Right renal cortex interstitium (tissue), 3 donors: ENCODE measurements around the gene DNM2. TPM values are rescaled to one million over a fixed set of nuclear protein-coding genes. Genes with fewer than 3 reads are reported as not detected.

Experiments used
- DNase-seq, 3 donors: peaks; one replicate each; pipeline ENCODE4 v3.0.0-alpha.2; 2013; ENCODE audit warnings: low read depth in 3 of 3, low spot score in 2 of 3
- polyA plus RNA-seq, 3 donors: library from polyadenylated mRNA; unstranded; fragments of 120-200 nt; gene quantifications; one replicate each; pipeline ENCODE4 v1.2.1, GENCODE V29; 2013; ENCODE audit not compliant: insufficient read length in 3 of 3

The DNM2 gene
- polyA plus RNA-seq, 3 donors = 119 to 129 (median 126) TPM

DNA sequence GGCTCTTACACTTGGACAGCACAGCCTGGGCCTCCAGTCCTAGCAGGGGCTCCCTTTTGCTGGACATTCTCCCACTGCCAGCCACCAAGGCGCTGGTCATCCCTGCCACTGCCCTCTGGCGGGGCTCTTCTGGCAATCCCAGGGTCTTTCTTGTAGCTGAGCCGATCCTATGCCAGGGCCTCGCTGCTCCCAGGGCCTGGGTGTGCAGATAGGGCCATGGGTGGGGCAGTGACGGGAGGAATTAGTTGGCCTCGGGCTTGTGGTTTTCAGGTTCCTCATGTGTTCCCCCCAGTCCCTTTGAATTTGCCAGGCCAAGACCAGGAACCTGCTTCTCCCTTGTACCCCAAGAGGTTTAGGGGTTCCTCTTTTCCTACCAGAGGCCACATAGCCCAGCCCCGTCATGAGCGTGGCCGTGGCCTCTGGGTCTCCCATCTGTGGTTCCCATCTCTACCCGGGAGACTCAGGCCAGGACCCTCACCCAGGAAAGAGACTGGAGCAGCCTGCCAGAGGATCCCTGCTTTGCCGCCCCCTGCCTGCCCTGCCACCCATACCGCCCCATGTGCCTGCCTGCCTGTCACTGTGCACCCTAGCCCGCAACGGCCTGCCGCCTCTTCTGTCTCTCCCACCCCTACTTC, 91.9 kb downstream of the DNM2 start:
- no peak for DNase-seq

DNA sequence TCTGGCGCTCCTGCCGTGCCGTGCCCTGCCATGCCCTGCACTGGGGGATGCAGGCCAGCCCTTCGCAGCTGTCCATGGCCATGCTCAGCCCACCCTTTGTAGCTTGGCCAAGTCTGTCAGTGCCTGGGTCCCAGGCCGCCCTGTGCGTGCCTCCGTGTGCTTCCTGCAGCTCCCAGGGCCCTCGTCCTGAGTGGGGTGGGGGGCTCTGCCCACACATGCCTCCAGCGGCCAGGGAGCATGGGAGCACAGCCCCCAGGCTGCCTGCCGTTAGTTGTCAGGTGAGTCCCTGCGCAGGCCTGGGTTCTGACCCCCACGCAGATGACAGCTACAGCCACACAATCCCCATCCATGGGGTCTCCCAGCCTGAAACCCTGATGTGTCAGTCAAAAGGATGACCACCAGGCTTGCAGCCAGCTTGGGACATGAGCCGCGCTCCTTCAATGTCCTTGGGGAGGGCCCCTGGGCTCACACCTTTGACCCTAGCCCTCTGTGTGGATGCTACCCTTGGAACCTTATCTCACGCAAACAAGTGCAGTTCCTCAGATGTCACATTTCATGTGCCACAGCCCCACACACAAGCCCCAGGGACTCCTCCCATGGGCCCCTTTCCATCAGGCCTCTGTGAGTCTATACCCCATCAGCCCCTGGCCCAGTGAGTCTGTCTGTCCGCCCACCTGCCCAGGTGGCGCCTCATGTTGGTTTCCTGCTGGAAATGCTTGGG, 93.7 kb downstream of the DNM2 start:
- DNase-seq = no peak

DNA sequence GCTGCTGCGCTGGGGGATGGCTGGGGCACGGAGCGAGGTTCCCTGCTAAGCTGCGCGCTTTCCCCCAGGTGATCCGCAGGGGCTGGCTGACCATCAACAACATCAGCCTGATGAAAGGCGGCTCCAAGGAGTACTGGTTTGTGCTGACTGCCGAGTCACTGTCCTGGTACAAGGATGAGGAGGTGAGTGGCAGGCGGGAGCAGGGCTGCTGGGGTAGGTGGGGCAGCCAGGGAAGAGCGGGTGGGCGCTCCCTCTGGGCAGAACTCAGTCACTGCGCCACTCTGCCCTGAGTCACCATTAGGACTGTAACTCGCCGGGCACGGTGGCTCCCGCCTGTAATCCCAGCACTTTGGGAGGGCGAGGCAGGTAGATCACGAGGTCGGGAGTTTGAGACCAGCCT, 94.3 kb downstream of the DNM2 start:
- no peak for DNase-seq

DNA sequence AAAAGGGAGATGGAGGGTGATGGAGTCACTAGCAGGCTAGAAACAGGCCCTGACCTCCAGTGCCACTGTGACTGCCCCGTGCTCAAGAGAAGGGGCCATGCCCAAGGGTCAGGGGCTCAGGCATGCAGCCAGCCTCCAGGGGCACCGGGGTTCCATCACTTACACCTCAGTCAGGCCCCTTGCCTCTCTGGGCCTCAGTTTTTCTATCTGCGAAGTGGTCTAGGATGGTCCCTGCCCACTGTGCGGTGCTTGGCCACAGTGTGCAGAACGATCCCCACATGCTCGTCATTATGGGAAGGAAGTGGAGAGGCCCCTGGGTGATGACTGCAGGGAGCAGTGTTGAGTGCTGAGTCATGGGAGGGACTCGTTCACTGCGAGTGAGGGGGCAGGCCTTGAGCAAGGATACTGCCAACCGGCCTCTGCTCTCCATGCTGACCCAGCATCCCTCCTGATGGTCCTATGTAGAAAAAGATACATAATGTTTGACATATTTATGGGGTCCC, 95.1 kb downstream of the DNM2 start:
- no peak for DNase-seq

DNA sequence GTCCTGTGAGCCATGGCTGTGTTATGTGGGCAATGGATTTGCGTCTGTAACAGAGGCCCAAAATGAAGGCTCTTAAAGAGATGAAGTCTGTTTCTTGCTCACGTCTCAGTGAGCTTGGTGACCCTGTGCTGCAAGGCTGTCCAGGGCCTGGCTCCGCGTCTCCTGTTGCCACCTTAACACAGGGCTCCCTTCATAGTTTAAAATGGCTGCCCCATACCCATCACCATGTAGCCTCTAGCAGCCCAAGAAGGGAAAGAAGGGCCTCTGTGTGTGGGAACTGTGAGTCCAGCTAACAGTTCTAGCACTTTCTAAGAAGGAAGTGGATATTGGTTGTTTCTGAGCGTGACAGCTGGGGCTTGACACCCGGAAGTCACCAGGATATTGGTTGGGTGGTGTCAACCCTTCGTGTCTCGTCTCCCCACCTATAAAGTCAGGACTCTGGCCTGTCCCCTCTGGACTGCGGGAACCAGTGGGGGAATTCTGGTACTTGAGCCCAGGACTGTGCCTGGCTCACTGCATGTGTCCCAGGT, 97.2 kb downstream of the DNM2 start:
- no peak for DNase-seq

DNA sequence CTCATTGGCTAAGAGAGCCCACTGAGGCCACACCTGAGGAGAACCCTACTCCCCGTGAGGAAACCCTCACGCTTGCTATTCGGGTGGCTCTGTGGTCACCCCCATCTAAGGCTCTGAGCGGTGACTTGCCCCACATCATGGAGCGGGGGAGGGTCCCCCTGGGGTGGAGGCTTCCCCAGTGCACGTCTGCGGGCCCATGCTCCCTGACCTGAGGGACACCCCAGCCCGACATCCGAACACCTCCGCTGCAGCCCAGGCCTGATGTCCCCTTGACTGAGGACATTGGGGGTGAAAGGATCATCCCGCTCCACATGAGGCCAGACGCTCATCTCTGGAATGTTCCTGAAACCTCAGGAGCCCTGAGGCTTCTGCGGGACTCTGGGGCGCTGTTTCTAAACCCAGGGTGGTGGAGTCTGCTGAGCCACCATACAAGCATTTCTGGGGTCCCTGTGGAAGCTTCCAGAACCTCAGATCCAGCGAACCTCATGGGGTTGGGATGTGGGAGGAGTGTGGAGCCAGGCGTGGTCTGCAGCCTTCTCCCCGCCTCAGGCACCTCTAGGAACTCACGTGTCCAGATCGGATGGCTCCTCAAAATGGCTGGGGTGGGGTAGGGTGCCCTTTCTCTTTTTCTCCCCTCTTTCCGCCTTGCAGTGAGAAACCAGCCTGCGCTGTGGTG, 98.2 kb downstream of the DNM2 start:
- DNase-seq = no peak

DNA sequence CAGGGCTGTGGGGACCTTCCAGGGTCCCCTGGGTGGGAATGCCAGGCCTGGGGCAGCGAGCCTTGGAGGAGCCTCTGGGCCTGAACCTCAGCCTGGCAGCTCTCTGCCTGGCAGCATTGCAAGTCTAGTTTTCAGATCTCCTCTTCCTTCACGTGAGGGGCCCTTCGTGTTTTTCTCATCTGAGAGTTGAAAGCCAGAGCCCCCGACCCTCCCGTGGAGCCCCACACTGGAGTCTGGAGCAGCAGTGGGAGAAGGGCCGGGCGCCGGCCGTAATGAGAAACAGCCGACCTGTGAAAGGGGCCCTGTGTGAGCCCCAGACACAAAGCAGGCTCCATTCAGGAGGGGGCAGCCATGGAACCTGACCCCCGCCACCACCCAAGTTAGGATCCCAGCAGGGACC, 98.8 kb downstream of the DNM2 start:
- no peak for DNase-seq

DNA sequence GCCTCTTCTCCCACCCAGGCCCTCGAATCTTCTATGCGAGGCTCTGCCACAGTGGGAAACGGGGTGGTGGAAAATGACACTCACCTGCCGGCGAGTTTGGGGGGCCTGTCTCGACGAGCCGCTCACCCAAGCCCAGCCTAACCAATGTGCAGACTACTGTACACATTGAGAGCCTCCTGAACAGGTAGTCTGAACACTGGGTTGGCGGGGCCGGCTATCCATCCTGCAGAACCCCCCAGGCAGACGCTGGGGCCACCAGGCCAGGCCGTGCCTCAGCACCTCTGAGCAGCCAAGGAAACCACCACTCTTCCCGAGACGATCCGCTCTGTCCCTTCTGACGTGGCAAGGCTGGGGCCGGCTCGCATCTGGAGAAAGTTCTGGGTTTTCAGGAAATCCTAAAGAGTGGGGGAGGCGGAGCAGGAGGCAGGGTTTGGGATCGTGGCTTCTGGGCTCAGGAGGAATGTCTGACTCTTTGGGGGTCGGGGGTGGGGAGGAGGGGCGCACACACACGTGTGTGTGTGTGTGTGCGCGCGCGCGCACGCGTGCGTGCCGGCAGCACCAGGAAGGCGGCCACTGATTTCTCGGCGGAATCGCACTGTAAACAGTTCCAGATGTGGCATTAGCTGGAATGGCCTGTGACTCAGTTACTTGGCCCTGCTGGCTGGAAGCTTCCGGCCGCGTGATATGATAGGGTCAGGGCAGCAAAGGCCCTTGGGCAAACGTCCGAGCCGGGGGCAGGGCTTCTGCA, 99.6 kb downstream of the DNM2 start:
- no peak for DNase-seq

DNA sequence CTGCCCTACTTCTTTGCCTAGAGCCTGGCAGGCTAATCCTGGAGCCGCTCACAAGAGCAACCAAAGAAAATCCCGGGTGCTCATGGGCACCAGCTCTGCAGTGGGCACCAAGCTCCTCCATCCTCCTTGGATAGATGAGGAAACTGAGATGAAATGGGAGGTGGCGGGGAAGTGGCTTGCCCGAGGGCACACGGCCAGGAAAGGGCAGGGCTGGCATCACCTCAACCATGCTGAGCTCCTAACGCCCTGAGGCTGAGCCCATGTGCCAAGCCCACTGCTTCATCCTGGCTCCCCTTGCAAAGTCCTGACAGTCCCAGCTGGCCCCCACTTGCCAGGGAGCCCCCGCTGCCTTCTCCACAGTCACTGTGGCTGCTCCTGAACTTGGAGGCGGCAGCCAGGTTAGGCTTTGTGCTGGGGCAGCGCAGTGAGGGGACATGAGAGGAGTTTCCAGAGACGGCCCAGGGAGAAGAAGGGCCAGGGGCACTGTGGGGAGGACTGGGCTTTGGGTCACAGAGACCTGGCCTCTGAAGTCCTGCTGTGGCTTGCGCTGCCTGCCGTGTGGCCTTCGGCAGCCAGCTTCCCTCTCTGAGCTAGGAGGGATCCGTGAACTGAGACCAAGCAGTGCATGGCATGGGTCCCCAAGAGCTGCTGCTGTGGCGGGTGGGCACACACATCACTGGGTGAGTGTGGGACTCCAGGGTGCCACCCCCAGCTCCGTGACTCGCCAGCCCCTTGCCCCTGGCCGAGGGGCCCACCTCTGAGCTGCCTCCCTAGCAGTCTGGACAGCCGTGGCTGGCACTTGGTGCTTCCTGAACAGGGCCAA, 100.6 kb downstream of the DNM2 start:
- DNase-seq = no peak

DNA sequence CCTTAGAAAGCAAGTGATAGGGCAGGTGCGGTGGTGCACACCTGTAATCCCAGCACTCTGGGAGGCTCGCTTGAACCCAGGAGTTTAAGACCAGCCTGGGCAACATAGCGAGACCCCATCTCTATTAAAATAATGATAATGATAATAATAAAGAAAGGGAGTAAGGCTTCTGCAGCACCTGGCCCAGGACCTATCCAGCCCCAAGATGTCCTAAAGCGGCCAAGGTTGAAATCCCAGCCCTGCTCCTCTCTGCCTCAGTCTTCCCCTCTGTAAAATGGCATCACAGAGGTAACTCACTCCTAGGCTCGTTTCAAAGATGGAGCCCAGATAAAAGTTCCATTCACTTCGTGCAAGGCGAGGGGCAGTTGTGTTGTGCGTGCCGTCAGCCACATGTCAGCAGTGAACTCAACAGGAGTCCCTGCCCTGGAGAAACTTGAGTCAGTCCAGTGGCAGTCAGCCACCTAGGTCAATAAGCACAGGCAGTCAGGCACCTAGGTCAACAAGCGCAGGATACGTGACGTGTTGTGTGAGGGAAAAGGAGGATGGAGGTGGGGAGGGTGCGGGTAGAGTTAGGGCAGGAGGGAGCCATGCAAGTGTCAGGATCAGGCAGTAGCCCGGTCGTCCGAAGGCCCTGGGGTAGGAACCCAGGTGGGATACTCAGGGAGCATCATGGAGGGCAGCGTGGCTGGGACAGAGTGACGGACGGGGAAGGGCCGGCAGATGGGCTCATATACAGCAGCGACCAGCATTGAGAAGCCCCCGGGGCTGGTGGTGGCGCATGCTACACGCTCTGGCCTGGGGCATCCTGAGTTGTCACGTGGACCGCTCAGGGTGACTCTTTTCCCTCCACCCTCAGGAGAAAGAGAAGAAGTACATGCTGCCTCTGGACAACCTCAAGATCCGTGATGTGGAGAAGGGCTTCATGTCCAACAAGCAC, 101.5 kb downstream of the DNM2 start:
- DNase-seq = no peak

DNA sequence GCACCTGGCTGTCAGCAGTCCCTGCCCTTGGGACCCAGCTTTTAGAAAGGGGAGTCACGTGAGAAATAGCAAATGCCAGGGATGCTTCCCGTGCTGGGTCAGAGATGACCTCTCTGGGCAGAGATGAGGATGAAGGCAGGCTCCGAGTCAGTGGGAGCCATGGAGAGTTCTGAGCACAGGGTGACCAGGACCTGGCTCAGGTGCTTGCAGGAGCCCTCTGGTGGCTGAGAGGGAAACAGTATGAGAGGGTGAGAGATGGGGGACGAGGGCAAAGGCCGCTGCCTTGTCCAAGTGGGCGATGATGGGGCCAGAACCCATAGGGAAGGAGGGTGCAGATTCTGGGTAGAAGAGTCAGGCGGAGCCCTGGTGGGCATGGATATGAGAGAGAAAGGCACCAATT, 102.3 kb downstream of the DNM2 start:
- DNase-seq = no peak

DNA sequence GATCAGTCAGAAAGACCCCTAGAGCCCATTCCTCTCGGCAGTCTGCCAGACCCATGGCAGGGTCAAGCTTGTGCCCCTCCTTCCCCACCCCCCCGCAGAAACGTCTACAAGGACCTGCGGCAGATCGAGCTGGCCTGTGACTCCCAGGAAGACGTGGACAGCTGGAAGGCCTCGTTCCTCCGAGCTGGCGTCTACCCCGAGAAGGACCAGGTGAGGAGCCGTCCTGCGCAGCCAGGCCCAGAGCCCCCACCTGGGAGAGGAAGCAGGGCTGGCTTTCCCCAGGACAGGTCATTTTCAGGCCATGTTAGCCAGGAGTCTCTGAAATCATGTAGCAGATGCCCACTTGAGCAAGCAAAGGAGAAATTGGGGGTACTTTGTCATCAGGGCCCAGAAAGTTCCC, 105.8 kb downstream of the DNM2 start:
- no peak for DNase-seq

DNA sequence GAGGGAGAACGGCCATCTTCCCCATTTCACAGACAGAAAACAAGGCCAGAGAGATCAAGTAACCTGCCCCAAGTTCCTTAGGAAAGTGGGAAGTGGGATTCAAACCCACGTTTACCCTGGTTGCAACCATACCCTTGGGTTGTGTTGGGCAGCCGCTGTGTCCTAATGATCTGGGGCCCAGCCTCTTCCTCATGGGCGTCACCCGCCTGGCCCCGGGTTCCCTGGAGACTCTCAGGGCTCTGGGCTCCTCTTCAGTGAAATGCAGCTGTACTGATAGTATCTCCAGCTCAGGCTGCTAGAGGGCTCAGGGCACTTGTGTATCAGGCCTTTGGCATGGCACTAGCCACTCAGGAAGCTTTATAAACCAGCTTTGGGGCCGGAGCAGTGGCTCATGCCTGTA, 108.4 kb downstream of the DNM2 start:
- no peak for DNase-seq

DNA sequence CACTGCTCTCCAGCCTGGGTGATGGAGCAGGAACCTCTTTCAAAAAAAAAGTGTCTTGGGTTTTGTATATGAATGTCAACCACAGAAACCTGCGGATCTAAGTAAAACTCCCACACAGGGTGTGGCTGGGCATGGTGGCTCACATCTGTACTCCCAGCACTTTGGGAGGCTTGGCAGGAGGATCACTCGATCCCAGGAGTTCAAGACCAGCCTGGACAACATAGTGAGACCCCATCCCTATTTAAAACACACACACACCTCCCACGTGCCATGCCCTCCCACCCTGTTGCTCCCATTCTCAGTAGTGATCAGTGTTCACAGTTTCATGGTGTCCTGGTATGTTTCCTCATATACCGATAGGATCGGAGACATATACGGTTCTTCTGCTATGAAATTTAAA, 109.0 kb downstream of the DNM2 start:
- DNase-seq = no peak

DNA sequence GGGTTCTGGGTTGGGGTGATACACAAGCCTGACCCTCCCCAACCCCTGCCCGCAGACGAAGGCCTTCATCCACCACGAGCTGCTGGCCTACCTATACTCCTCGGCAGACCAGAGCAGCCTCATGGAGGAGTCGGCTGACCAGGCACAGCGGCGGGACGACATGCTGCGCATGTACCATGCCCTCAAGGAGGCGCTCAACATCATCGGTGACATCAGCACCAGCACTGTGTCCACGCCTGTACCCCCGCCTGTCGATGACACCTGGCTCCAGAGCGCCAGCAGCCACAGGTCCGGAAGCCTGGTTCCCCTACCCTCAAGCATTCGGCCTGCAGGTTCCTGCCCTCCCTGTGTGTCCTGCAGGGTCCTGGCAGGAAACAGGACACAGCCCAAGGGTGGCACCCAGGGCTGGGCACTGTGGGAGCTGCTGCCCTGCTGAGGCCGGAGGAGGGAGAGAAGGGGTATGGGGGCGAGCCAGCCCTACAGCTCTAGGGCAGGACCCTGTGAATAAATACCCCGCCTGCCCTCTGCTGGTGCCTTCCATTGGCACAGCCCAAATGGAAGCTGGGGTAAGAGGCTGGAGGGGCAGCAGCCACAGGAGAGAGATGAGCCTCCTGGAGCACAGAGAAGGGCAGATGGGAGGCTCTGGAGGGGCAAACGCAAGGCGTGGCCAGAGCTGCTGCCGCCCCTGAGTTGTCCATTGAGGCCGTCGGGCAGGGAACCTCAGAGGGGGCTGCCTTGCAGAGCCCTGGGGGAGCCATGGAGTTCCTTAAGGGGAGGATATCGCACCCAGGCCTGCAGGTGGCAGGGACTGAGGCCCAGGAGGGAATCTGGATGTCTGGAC, 111.3 kb downstream of the DNM2 start:
- no peak for DNase-seq

DNA sequence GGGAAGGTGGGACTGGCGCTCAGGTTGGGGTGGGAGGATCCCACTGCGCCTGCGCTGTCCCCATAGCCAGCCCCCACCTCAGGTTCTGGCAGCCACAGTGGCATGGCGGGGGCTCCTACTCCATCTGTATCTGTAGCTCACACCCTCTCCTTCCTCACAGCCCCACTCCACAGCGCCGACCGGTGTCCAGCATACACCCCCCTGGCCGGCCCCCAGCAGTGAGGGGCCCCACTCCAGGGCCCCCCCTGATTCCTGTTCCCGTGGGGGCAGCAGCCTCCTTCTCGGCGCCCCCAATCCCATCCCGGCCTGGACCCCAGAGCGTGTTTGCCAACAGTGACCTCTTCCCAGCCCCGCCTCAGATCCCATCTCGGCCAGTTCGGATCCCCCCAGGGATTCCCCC, 112.1 kb downstream of the DNM2 start:
- DNase-seq = no peak

DNA sequence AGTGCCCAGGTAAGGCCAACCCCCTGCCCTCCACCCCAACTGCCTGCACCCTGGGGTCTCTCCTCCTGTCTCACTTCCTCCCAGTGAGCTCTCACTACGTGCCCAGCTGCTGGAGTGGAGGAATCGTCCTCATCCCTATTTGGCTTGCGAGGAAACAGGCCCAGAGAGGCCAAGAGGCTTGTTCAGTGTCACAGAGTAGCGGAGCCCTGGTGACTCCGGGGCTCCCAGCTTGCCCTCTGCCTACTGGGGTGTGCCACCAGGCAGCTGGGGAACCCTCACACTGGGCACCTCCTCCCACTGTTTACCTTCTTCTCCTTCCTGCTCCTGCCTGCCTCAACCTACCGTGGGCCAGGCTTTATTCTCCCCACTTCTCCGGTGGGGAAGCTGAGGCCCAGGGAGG, 112.5 kb downstream of the DNM2 start:
- no peak for DNase-seq
